IPS-18c (cell line): ENCODE results near the gene IL21R.
"Not testable (repeated sequence)": the region's sequence is repeated elsewhere in the genome, so short reads cannot be mapped to it uniquely, and the experiment has no call there.

ENCODE experiments used
- H3K4me3 ChIP-seq: 2 replicates; pipeline ENCODE4 v1.7.0; 2013; ENCODE audit warnings: low read depth, mild to moderate bottlenecking, low read length, moderate library complexity; ENCODE audit not compliant: insufficient read depth
- H3K9me3 ChIP-seq: one replicate; pipeline ENCODE4 v1.6.1; 2013; ENCODE audit warnings: mild to moderate bottlenecking, low read length, moderate library complexity; ENCODE audit not compliant: control insufficient read depth, insufficient read depth

The IL21R gene

GRCh38 chr16:27392671-27393070, 9.3 kb upstream of the IL21R start:
- no peak overlapping the region for H3K4me3 ChIP-seq
- H3K9me3 ChIP-seq = no peaks in the 10 kb centered on the region

DNA sequence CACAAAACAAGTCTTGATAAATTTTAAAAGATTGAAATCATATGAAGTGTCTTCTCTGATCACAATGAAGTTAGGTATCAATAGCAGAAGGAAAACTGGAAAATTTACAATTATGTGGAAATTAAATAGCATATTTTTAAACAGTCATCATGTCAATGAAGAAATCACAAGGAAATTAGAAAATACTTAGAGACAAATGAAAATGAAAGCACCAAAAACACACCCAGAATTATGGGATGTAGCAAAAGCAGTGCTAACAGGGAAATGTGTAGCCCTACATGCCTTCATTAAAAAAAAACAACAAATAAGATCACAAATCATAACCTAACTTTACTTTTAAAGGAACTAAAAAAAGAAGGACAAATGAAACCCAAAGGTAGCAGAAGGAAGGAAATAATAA, 7.5 kb upstream of the IL21R start:
- no peak overlapping the region for H3K4me3 ChIP-seq
- H3K9me3 ChIP-seq = no peaks in the 10 kb centered on the region

DNA sequence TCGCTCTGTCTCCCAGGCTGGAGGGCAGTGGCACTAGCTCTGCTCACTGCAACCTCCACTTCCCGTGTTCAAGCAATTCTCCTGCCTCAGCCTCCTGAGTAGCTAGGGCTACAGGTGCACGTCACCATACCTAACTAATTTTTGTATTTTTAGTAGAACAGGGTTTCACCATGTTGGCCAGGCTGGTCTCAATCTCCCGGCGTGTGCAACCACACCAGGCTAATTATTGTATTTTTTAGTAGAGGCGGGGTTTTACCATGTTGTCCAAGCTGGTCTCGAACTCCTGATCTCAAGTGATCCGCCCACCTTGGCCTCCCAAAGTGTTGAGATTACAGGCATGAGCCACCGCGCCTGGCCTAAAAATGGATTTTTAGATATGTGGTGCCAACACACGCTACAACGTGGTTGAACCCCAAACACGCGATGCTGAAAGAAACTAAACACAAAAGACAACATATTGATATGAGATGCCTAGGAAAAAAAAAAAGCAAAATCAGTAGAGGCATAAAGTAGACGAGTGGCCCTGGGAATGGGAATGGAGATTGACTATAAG, 3.6 kb upstream of the IL21R start:
- not testable (repeated sequence) for H3K4me3 ChIP-seq

GRCh38 chr16:27398894-27399853, 2.8 kb upstream of the IL21R start:
- Histone ChIP-seq H3K4me3 (no peak overlapping the region), H3K9me3 (no peaks in the 10 kb centered on the region)

More for the DNA sequence above, 3.6 kb upstream of the IL21R start:
- H3K9me3 ChIP-seq = not testable (repeated sequence)

GRCh38 chr16:27399969-27400368, 2.0 kb upstream of the IL21R start:
- no peak overlapping the region for H3K4me3 ChIP-seq
- no peaks in the 10 kb centered on the region for H3K9me3 ChIP-seq

DNA sequence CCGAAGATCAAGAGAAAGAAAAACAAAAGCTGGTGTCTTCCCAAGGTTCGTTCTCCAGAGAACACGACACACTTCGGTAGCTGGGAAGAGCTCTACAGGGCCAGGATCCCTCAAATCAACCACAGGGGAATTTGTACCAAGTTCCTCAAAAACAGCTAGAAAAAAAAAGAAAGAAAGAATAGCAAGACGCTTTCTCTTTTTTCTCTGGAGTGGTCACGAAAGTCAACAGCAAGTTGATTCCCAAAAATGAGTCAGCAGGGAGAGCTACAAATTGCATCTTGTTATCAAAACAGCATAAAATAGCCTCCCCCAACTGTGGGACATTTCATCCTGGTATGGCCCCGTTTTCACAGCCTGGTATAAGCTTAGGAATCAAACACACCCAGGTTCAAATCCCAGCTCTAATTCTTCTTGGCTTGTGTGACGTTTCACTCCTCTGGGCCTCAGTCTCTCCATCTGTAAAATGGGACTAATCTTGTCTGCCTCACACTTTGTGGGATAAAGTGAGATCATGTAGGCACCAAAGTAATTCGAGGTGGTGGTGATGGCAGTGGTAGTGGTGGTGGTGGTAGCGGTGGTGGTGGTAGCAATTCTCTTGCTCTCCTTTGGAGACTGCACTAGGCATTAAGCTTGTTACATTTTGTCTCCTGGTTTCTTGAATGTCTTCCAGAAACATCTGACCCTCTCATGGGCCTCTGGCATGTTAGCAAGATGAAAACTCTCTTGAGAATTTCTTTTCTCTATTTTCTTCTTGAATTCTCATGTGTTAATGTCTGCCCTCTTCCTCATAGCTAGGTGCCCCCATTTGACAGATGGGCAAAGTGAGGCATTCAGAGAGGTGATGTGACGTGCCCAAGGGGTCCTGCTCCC, 988 bp upstream of the IL21R start:
- no peak overlapping the region for H3K4me3 ChIP-seq

GRCh38 chr16:27402569-27402963, 592 bp downstream of the IL21R start:
- no peaks in the 10 kb centered on the region for H3K9me3 ChIP-seq
- no peak overlapping the region for H3K4me3 ChIP-seq

More for the DNA sequence above, 988 bp upstream of the IL21R start:
- no peaks in the 10 kb centered on the region for H3K9me3 ChIP-seq

DNA sequence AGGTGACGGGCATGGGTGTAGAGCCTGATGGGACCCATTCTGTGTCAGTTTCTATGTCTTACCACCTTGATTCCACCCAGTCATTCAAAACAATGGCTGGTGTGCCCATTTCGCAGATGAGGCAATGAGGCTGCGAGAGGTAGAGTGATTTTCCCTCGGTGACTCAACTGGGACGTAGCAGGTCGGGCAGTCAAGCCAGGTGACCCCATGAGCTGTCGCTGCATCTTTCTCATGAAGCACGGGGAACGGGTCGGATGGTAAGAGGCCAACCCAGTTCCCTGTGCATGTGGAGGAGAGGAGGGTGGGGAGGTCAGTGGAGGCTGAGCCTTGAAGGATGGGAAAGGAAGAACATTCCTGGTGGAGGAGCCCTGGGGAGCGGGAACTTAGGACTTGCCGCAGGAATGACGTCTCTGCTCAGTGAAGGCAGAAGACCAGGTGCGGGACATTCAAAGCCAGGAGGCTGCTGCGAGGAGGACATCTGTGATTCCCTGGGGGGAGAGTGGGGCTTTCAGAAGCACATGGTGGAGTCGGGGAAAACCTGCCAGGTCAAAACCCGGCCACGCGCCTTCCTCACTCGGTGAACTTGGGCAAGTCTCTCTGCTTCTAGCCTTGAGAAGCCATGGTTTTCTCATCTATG, 1.1 kb downstream of the IL21R start:
- Histone ChIP-seq H3K9me3 (no peaks in the 10 kb centered on the region), H3K4me3 (no peak overlapping the region)

DNA sequence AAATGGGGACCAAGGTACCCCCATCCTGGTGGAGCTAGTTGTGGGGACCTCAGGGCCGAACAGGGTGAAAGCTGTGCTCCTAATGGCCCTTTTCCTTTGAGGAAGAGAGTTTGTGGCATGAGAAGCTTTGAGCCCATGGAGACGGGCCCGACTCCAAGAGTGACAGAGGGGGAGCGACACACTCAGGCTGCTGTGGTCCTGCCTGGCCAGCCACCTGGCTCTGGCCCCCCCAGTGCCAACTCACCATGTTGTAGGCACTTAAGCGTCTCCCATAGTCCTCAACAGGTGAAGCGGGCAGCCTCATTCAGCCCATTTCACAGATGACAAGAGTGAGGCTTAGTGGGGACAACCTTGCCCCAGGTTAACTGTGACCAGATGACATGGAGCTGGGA, 1.6 kb downstream of the IL21R start:
- Histone ChIP-seq H3K4me3 (no peak overlapping the region), H3K9me3 (no peaks in the 10 kb centered on the region)

GRCh38 chr16:27404163-27404823, 2.3 kb downstream of the IL21R start:
- H3K4me3 ChIP-seq = no peak overlapping the region
- H3K9me3 ChIP-seq = no peaks in the 10 kb centered on the region

DNA sequence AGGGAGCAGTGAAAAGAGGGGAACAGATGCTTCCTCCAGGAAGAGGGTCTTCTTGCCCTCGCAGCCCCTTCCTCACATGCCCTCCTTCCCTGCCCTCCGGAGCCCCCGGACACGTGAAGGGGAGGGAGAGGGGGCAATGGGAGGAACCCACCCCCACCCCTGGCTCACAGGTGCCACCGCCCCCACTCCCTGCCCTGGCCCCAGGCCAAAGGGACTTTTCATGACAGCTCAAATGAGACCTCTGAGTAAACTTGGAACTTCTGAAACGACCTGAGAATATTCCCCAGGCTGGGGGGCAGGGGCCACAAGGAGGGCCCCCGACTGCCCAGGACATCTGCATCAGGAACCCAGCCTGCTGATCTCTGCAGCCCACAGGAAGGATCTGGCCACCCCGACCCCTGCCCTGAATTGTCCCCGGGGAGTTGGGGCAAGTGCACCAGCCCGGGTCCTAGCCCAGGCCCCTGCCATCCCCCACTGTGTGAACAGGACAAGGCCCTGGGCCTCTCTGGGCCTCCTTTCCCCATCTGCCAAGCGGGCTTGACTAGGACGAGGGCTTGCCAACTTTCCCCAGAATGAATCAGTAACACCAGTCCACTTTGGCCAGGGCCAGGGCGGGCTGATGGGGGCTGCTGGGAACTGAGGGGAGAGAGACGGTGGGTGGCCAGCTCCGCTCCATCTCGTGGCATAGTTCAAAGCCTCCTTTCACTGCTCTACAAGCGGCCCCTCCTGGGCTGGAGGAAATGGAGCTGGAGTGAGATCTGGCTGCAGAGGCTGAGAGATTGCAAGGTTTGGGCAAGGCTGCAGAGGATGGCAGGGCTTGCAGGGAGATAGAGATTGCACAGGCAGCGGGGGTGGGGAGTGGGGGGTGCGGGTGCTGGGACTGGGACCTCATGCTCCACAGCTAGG, 3.8 kb downstream of the IL21R start:
- H3K9me3 ChIP-seq = no peaks in the 10 kb centered on the region
- H3K4me3 ChIP-seq = no peak overlapping the region

- peaks cover 2% of the 10 kb centered on the region for H3K9me3 ChIP-seq
- no peak overlapping the region for H3K4me3 ChIP-seq
Measured at GRCh38 chr16:27406511-27407128, 4.6 kb downstream of the IL21R start.

DNA sequence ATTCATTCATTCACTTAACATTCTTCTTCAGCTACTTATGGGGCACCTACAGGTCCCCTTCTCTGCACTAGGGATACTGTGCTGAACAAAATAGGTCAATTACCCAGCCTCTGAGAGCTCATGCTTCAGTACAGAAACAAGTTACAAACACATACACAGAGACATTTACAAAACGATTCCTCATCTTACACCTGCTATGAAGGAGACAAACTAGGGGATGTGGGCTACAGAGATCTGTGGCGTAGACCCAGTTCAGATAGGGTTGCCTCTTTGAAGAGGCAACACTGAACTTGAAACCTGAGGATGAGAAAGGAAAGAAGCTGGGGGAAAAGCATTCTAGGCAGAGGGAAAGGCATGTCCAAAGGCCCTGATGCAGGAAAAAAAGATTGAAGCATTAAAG, 5.2 kb downstream of the IL21R start:
- Histone ChIP-seq H3K4me3 (no peak overlapping the region), H3K9me3 (peaks cover 2% of the 10 kb centered on the region)

DNA sequence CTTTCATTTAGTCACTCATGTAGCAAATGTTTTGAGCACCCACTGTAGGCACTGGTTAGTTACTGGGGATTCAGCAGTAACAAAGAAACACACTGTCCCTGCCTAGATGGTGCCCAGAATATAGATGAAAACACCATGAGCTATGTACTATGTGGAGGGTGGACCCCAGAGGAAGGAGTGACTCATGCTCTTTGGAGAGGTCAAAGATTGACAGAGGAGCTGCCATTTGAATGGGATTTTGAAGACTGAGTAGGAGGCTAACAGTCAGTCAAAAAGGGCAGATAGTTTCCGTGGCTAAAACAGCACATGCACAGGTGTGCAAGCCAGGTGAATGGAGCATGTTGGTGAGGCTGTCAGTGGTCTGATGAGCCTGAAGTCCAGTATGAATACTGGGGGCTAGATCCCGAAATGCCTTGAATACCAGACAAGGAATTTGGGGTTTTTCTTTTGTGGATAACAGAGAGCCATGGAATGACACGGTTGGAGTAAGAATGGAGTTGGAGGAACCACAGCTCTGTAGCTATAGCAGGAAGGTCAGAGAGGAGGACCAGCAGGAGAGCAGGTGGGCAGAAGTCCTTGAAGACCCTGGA, 6.1 kb downstream of the IL21R start:
- no peak overlapping the region for H3K4me3 ChIP-seq
- H3K9me3 ChIP-seq = peaks cover 2% of the 10 kb centered on the region

DNA sequence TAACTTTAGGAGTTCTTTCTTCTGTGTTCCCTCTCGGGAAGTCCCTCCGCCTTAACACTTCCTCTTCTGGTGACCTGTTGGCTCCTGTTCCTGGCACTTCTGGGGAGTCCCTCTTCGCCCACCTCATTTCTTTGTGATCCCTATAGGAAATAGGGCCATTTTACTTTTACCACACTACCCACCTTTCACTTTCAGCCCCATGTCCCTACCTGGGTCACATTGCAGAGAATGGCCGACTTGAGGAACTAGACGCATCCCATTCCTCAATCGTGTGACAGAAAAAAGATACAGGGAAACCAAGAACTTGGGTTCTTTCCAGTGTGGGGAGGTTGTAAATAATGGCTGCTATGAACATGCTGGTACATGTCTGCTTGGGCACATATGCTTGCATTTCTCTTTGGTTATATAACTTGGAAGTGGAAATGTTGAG, 6.6 kb downstream of the IL21R start:
- H3K9me3 ChIP-seq = peaks cover 2% of the 10 kb centered on the region
- no peak overlapping the region for H3K4me3 ChIP-seq
